ENCODE data around the gene NIPSNAP2. TPM values are rescaled to one million over a fixed set of nuclear protein-coding genes. Genes with fewer than 3 reads are reported as not detected.

NIPSNAP2 gene
- total RNA-seq, 1 donor = 51.0 TPM

- Histone ChIP-seq H4K20me1 (ENCODE audit: insufficient read depth, low read length) (no peaks in the 10 kb centered on the region), H3K27me3 (ENCODE audit: insufficient read depth, low read length) (no peaks in the 10 kb centered on the region), H3K27ac (ENCODE audit: low read depth, low read length) (no peak overlapping the region), H3K4me1 (ENCODE audit: insufficient read depth, low read length) (no peaks in the 10 kb centered on the region), H3K4me2 (ENCODE audit: insufficient read depth, low read length) (no peak overlapping the region), H3K4me3 (ENCODE audit: insufficient read depth, low read length) (no peak overlapping the region), H3K9me3 (ENCODE audit: low read depth, low read length) (no peaks in the 10 kb centered on the region), H2AFZ (ENCODE audit: low read length) (no peak overlapping the region), H3K79me2 (ENCODE audit: insufficient read depth, low read length) (no peaks in the 10 kb centered on the region), H3K36me3 (ENCODE audit: insufficient read depth, low read length) (peaks cover 21% of the 10 kb centered on the region)
- no peak for TF ChIP-seq CTCF (IDR thresholded peaks at IDR 0.05; ENCODE audit: extremely low read depth, low read depth, low read length)
- no peak for DNase-seq (ENCODE audit: insufficient read length, low spot score, missing footprints)
Observed at GRCh38 chr7:56019501-56019900, 55.1 kb downstream of the NIPSNAP2 start.

- H3K79me2 ChIP-seq (ENCODE audit: insufficient read depth, low read length) = no peaks in the 10 kb centered on the region
- no peaks in the 10 kb centered on the region for H3K9me3 ChIP-seq (ENCODE audit: low read depth, low read length)
- no peaks in the 10 kb centered on the region for H4K20me1 ChIP-seq (ENCODE audit: insufficient read depth, low read length)
- H3K27ac ChIP-seq (ENCODE audit: low read depth, low read length) = no peak overlapping the region
- peaks cover 18% of the 10 kb centered on the region for H3K36me3 ChIP-seq (ENCODE audit: insufficient read depth, low read length)
- no peak for TF ChIP-seq CTCF (IDR thresholded peaks at IDR 0.05; ENCODE audit: extremely low read depth, low read depth, low read length)
- no peak overlapping the region for H2AFZ ChIP-seq (ENCODE audit: low read length)
- H3K4me2 ChIP-seq (ENCODE audit: insufficient read depth, low read length) = no peak overlapping the region
- no peaks in the 10 kb centered on the region for H3K4me1 ChIP-seq (ENCODE audit: insufficient read depth, low read length)
- no peaks in the 10 kb centered on the region for H3K27me3 ChIP-seq (ENCODE audit: insufficient read depth, low read length)
- no peak overlapping the region for H3K4me3 ChIP-seq (ENCODE audit: insufficient read depth, low read length)
- peak; percentile 72 for DNase-seq (ENCODE audit: insufficient read length, low spot score, missing footprints)
Observed at GRCh38 chr7:56023500-56023899, 59.1 kb downstream of the NIPSNAP2 start.

- no peaks in the 10 kb centered on the region for H3K27me3 ChIP-seq (ENCODE audit: insufficient read depth, low read length)
- no peak overlapping the region for H3K4me2 ChIP-seq (ENCODE audit: insufficient read depth, low read length)
- H3K4me3 ChIP-seq (ENCODE audit: insufficient read depth, low read length) = no peak overlapping the region
- H3K79me2 ChIP-seq (ENCODE audit: insufficient read depth, low read length) = no peaks in the 10 kb centered on the region
- H3K27ac ChIP-seq (ENCODE audit: low read depth, low read length) = no peak overlapping the region
- DNase-seq (ENCODE audit: insufficient read length, low spot score, missing footprints) = no peak
- peaks cover 14% of the 10 kb centered on the region for H3K36me3 ChIP-seq (ENCODE audit: insufficient read depth, low read length)
- no peaks in the 10 kb centered on the region for H3K4me1 ChIP-seq (ENCODE audit: insufficient read depth, low read length)
- H2AFZ ChIP-seq (ENCODE audit: low read length) = no peak overlapping the region
- H3K9me3 ChIP-seq (ENCODE audit: low read depth, low read length) = no peaks in the 10 kb centered on the region
- H4K20me1 ChIP-seq (ENCODE audit: insufficient read depth, low read length) = no peaks in the 10 kb centered on the region
- TF ChIP-seq CTCF (IDR thresholded peaks at IDR 0.05; ENCODE audit: extremely low read depth, low read depth, low read length) = no peak
Observed at GRCh38 chr7:56026538-56026937, 62.2 kb downstream of the NIPSNAP2 start.

GRCh38 chr7:56028942-56029630, 64.7 kb downstream of the NIPSNAP2 start:
- Histone ChIP-seq H3K4me3 (ENCODE audit: insufficient read depth, low read length) (no peak overlapping the region), H3K9me3 (ENCODE audit: low read depth, low read length) (no peaks in the 10 kb centered on the region), H3K27me3 (ENCODE audit: insufficient read depth, low read length) (no peaks in the 10 kb centered on the region), H3K79me2 (ENCODE audit: insufficient read depth, low read length) (peaks cover 3% of the 10 kb centered on the region), H2AFZ (ENCODE audit: low read length) (no peak overlapping the region), H3K4me2 (ENCODE audit: insufficient read depth, low read length) (no peak overlapping the region), H4K20me1 (ENCODE audit: insufficient read depth, low read length) (no peaks in the 10 kb centered on the region), H3K4me1 (ENCODE audit: insufficient read depth, low read length) (no peaks in the 10 kb centered on the region), H3K36me3 (ENCODE audit: insufficient read depth, low read length) (peaks cover 14% of the 10 kb centered on the region), H3K27ac (ENCODE audit: low read depth, low read length) (no peak overlapping the region)
- no peak for DNase-seq (ENCODE audit: insufficient read length, low spot score, missing footprints)
- TF ChIP-seq CTCF (IDR thresholded peaks at IDR 0.05; ENCODE audit: extremely low read depth, low read depth, low read length) = no peak

Measured in osteoblast (primary cell).